Ureter (tissue), 1 donor: Measurements from ENCODE around the gene DLST. TPM values are rescaled to one million over a fixed set of nuclear protein-coding genes. Genes with fewer than 3 reads are reported as not detected.
A peak's percentile ranks its signal among the peaks of the same experiment; 100 is the strongest.

Experiments used
- DNase-seq: peaks from one replicate; pipeline ENCODE4 v3.0.0-alpha.2; 2020; ENCODE audit warnings: low spot score
- total RNA-seq: library from RNA; stranded (reverse); gene quantifications from one replicate; pipeline ENCODE4 v1.2.4, GENCODE V29; 2023
- donor health status: DM: yes; HTN: yes; CAD: no.

DLST gene
- total RNA-seq, 1 donor from 2014 or later = 81.3 TPM

DNA sequence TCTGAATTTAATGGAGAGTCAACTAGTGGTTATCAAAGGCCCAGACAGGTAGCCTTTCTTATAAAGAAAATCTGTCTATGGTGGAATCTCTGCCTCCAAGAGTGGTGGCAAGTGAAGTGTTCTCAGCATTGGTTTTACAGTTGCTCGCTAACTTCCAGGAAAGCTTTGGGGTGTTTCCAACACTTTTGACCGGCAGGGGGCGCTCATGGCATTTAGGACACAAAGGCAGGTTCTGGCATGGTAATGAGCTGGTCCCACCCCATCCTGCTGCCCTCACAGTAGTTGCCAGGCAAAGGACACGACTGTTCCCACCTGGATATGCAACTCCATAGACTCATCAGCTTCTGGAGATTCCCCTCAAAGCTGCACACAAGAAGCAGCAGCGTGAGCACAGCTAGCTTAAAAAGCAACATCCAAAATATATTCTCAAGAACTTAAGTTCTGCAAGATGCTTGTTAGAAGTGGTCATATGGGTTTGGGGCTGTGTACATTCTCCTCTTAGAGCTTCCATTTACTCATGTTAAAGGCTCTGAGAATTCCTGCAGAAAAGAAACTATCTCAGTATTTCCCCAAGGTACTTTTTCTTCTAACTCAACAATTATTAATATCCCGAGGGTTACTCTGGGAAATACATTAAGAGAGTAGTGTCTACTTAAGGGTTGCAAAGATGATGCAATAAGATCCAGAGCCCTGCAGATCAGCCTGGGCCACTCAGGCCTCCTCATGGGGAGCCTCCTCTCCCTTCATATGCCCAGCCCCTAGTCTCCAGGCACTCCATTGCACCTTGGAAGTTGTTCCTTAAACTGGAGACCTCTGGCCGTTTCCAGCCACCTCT is 20.6 kb upstream of the DLST start:
- DNase-seq = peak; percentile 93

DNA sequence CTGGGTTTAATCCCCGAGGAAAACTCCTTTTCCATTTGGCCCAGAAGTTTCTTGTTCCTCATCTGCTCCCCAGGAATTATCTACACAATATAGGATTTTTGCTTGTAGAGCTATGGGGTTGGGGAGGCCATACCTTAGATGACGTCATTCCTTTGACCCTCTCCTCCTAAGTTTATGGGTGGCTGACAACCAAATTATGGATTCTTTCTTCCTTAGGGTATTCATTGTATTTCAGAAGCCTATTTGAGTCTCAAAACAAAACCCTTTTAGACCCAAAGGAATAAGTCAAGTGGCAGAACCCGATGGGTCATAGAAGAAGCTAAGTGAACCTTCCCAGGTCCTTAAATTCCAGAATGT is 20.0 kb upstream of the DLST start:
- DNase-seq = no peak

DNA sequence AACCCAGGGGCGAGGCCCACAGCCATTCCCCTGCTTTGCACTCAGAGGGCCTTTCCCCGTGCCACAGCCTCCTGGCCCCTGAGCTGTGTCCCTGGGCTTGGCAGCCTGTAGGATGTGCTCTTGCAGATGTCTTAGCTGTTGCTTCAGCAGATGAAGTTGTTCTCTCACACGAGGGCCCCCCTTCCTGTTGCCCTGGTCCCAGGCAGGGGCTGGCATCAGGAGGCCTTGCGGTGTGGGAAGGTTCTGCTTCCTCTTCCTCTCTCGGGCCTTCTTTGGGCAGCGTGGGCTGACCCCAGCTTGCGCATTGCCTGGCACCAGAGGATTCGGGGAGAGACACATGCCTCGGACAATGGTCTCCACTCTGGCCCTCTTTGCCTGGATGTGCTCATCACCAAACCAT is 18.4 kb upstream of the DLST start:
- no peak for DNase-seq

DNA sequence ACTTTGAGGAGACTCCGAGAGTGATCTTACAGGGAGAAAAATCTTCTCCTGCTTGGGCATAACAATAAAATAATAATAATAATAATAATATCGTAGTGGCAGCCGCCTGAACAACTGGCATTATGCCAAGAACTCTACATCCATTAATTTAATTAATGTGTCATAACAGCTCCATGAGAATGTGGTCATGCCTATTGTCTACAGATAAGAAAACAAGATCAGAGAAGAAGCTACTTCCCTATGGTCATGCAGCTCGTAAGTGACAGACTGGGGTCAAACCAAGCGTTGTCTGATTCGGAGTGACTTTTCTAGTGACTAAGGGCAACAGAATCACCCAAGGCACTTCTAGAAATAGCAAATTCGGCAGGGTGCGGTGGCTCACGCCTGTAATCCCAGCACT is 17.5 kb upstream of the DLST start:
- no peak for DNase-seq

DNA sequence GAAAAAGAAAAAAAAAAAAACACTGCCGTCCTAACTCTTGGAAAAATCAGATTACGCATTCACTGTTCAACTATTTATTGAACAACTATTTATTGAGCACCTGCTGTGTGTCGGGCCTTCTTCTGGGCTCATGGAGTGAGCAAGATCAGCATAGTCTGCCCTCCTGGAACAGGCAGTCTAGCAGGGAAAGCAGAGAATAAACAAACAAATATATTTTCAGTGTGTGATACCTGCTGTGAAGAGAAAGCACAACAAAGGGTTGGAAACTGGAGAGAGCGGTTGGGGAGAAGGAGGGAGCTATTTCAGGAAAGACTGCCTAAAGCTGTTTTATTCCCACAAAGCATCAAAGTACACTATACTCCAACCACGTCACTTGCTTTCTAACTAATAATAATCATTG is 16.6 kb upstream of the DLST start:
- DNase-seq = no peak

DNA sequence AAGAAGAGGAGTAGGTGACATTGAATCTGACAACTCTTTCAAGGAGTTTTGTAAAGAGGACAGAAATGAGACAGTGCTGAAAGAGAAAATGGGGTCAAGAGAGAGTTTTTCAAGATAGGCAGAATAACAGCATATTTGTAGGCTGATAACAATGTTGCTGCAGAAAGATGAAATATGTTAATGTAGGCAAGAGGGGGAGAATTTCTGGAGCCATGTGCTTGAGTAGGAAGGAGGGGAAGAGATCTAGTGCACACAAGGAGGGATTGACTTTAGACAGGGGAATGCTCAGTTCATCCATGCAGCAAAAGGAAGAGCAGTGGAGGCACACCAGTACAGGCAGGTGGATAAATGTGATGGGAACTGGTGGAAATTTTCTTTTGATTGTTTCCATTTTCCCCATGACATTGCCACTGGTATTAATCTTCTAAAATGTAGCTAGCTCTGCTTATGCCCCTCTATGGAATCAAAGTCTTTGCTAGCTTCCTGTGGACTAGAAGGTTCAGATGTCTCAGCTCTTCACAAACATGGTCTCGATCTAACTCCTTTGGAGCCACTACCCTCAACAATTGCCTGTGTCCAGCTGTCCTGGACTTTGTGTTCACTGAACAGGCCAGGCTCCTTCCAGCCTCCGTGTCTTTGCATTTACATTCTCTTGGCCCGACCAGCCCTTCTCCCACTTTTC is 14.9 kb upstream of the DLST start:
- DNase-seq = no peak

DNA sequence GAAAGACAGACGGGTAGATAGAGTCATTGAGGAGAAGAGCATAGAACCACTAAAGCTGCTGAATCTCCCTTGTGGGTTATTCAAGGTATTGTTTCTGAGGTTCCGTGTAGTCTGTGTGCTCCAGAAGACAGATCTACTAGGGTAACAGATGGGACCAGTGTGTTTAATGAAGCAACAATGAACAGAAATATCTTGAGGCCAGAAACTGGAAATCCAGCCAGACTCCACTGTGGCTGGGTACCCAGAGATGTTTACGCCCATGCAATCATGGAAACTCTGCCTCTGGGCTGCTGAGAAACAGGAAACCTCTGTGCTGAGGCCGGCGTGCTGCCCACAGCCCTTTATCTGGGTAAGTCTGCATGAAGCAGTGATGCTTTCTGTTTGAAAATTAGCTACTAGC is 14.0 kb upstream of the DLST start:
- no peak for DNase-seq

DNA sequence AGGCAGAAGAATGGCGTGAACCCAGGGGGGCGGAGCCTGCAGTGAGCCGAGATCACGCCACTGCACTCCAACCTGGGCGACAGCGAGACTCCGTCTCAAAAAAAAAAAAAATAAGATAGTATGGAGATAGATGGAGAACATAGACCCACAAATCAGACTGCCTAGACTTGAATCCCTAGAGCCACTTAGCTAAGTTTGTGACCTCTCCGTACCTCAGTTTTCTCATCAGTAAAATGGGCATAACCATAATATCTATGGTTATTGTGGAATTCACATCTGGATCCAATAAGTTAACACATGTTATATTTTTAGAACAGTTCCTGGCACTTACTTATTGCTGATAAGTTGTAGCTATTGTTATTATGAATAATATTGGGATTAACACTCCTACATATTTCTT is 13.0 kb upstream of the DLST start:
- DNase-seq = no peak

DNA sequence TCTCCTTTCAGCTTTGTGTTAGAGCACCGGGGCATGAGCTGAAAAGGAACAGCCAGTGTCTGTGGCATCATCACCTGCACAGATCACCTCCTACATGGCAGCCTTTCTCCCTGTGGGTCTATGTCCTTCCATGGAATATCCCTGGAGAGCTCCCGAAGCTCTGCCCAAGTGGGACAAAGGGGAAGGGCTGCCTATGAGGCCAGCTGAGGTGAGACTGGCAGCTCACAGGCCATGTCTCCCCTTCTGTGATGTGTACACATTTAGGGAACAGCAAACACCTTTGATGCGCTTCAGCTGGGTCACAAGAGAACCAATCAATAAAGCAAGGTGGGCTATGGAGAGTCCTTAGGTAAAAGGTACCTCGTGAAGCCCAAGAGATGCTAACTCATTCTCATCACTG is 9.9 kb upstream of the DLST start:
- no peak for DNase-seq

DNA sequence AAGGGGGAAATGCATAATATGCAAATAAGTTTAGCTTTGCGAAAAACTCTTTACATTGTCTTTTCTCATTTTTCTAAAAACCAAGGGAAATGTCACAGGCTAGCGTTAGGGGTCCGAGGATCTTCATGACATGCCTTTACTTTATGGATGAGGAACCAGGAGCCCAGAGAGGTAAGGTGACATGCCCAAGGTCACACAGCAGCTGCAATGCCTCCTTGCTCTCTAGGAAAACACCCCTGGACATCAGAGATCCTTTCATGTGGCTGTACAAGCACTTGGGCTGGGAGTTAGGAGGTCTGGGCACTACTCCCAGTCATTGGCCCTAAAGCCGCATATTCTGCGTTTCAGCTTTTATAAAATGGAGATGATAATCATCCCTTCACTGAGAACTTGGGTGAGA is 6.5 kb upstream of the DLST start:
- no peak for DNase-seq

DNA sequence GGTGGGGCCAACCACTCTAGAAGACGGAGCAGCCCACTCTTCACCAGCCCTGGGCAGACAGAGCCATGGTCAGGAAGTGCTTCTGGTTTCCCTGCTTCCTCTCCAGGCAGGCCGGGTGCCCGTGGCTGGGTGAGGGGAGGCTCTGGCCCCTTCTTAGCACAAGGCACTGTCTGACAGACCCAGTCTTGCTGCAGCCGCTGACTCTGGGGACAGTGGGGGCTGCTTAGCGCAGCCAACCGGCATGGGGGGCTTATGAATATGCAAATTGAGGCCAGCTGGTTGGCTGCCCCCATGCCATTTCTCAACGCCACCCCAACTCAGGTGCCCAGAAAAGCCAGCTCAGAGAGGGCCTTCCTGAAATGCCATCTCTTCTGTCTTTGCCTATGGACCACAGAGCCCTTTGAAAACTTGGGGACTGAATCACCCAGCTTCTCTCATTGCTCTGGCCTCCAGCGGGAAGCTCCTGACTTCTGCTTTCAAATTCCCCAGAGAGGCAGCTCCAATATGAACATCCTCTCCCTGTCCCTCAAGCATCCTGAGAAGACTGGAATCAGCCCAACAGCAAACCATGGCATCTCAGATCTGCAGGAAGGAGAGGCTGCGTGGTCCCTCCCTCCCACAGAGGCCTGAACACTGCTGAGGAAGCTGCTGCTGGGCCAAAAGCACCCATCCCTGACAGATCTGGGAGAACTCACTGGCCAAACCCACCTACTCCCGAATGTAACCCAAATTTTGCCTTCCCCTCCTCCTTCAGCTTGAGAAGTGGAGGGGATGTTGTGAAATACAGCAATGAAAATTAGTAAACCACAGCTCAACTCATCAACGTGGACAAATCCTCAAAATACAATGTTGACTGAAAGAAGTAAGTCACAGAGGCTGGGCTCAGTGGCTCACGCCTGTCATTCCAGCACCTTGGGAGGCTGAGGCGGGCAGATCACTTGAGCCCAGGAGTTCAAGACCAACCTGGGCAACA is 5.5 kb upstream of the DLST start, which contains the start of gene PROX2:
TSS of gene PROX2 (minus strand) at position 205 of the 973 bp plus-strand sequence. CDS start 12,311 bp downstream, outside the sequence.
- no peak for DNase-seq

DNA sequence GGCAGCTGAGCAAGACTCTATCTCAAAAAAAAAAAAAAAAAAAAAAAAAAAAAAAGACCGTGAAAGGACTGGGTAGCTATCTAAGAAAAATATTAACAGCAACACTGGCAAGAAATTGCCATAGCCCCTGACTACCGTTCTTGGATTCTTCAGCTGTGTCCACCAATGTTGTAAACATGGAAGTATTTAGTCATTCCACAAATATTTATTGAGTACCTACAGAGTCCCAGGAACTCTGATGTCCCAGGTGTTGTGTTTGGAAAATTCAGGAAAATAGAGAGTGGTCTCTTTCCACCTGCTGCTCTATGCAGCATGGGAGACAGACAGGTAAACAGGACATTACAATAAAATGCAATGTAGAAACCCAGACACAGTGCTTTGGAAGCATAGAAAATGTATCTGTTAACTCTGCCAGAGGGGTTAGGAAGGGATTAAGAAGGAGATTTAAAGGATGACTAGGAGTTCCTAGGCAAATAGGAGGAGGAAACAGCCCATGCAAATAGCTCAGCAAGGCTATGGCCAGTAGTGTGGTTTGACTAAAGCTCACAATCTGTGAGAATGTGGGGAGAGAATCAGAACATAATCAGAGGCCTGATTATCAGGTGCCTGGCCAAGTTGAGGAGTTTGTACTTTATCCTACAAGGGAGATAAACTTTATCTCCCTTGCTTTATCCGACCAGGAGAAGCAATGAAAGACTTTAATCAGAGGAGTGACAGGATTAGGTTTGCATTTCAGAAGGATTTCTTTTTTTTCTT is 2.1 kb upstream of the DLST start:
- no peak for DNase-seq

DNA sequence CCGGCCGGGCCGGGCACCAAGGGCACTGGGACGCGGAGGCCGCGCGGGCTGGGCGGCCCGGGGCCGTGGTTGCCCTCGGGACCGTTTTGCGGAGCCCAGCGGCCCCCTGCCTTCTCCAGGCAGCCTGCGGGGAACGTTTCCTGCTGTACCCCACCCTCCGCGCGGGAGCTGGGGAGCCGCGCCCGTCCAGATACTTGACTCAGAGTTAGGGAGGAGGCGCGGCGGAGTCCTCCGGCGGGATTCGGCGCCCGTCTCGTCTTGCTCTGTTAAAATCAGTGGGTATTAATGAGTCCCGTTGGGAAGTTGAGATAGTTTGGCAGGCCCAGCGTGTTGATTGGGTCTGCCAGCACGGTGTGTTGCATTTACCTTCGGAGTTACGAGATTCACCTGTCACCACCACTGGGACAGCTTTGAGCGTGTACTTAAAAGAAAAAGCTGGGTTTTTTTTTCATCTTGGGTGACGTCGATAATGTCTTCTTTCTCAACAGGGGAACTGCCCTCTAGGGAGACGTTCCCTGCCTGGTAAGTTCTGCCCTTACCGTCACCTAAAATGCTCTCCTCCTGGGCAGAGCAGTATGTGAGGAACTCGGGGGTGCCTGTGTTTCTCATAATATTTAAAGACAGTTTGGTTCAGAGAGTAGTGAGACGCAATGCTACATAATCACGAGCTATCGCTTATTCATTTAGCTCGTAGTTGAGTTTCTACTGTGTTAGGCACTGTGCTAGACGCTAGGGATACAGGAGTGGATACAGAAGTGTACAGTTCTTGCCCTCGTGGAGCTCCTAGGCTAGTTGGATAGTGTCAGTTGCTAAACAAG is 596 bp downstream of the DLST start:
- DNase-seq = peak; percentile 52

DNA sequence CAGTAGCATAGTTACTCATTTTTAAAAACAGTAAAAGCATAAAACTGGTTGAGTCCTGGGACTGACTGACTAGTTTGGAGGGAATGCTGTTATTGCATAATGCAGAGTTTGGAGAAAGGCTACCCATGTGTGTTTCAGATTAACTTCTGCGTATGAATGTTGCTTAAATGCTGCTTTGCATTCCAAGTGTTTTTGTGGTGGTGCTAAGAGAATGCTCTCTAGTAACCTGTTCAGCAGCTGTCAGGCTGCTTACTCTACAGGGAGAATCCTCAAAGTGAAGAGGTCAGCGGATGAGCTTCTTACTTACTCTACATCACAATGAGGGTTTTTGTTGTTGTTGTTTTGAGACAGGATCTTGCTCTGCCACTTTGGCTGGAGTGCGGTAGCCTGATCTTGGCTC is 4.3 kb downstream of the DLST start:
- DNase-seq = no peak

DNA sequence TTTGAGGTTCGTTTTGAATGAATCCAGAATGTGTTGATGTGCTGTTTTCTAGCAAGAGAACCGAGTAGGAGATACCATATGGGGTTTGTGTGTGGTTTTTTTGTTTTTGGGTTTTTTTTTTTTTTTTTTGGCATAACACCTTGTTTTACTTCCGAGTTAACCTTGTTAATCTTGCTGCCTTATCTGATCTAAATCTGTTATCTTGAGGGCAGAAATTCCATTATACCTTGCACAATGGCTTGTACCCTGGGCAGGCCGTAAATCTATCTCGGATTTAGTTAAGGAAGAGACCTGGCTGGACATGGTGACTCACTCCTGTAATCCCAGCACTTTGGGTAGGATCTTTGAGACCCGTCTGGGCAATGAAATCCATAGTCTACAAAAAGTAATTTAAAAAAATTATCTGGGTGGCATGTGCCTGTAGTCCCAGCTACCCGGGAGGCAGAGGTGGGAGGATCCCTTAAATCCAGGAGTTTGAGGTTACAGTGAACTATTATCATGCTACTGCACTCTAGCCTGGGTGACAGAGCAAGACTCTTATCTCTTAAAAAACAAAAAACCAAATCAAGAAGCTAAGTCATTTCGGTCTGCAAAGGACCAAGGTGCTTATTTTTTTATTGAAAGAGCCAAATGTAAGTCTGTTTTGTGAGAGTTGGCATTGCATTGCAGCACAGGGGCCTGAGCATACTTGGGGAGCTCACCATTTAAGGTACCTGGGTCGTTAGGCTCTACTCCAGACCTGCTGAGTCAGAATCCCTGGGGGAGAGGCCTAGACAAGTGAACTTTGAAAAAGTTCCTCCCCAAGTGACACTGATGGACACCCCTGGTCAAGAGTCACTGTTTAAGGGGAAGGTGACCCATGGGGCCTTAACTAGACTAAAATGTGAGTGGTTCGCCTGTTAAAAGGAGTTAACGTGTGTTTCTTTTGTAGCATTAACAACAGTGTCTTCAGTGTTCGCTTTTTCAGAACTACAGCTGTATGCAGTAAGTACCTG is 6.7 kb downstream of the DLST start:
- no peak for DNase-seq

DNA sequence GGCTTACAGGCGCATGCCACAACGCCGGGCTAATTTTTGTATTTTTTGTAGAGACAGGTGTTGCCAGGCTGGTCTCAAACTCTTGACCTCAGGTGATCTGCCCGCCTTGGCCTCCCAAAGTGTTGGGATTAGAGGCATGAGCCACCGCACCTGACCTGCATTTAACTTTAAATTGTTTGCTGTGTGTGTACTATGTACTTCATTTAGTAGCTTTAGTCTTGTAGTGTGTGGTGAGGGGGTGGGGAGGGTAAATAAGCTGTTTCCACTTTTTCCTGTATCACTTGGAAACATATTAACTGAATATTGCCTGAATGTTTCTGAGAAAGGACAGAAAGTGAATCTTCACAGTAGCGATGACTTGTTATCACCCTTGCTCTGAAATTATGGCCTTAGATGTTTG is 8.5 kb downstream of the DLST start:
- no peak for DNase-seq

DNA sequence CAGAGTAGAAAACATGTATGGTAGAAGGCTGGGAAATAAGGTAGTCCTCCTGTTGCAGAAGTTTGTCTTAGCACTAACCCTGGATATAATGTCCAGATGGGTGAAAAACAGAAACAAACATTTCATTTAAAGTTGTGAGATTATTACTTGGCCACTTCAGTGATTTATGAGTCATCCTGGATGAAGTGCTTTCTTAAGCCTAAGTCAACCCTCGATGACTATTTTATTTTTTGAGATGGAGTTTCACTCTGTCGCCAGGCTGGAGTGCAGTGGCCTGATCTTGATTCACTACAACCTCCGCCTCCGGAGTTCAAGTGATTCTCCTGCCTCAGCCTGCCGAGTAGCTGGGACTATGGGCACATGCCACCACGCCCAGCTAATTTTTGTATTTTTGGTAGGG is 10.2 kb downstream of the DLST start:
- DNase-seq = no peak

DNA sequence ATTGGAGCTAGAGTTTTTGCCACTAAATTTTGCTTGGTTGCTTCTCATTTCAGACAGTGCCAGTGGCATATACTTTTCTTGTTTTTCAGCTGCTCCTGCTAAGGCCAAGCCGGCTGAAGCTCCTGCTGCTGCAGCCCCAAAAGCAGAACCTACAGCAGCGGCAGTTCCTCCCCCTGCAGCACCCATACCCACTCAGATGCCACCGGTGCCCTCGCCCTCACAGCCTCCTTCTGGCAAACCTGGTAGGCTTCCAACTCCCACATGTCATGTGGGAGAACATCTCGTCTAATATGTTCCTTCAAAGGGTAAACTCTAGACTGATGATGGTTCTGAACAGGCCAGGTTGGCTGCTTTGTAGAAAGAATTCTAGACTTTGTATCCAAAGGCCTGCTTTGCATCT is 11.0 kb downstream of the DLST start:
- DNase-seq = no peak

DNA sequence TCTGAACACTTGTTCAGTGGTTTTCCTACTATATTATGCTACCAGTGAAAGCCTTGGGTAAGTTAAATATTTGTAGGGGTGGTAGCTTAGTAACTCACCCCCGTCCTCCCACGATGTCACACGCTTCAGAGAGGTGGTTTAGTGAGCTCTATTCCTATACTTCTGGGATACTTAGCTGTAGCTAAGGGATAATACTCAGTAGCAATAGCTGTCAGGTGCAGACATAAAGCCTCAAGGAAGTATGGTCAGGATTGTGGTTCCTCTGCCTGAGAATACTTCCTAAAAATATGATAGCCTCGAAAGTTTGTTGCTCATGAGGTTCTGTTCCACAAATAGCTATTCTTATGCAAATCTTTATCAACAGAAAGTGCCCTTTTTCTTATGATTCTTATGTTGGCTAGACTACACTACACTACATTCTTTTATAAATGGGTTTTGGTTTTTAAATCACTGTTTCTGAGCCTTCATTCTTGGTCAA is 11.9 kb downstream of the DLST start:
- no peak for DNase-seq
